GM12891 (cell line): ENCODE data around the gene SMAD9.

Experiments
- PAX5 ChIP-seq: IDR thresholded peaks from 2 replicates; pipeline ENCODE4 v1.6.1; 2011; ENCODE audit warnings: low read length, moderate library complexity, mild to moderate bottlenecking; ENCODE audit not compliant: insufficient read depth, severe bottlenecking
- POLR2A ChIP-seq: IDR thresholded peaks from 2 replicates; pipeline ENCODE4 v1.6.1; 2011; ENCODE audit warnings: low read depth, low read length, control low read depth
- POLR2AphosphoS5 ChIP-seq: IDR thresholded peaks from 2 replicates; pipeline ENCODE4 v1.6.1; 2011; ENCODE audit warnings: low read depth, low read length, control low read depth
- POU2F2 ChIP-seq: IDR thresholded peaks from 2 replicates; pipeline ENCODE4 v1.6.1; 2011; ENCODE audit warnings: low read depth, mild to moderate bottlenecking, control low read depth, low read length, moderate library complexity
- SPI1 ChIP-seq: IDR thresholded peaks from 2 replicates; pipeline ENCODE4 v1.6.1; 2011; ENCODE audit warnings: low read depth, low read length, control low read depth
- TAF1 ChIP-seq: IDR thresholded peaks from 2 replicates; pipeline ENCODE4 v1.6.1; 2011; ENCODE audit warnings: low read depth, low read length, control low read depth

- no peak for TF ChIP-seq POLR2AphosphoS5
- TF ChIP-seq POLR2A = no peak
- no peak for TF ChIP-seq TAF1
- no peak for TF ChIP-seq PAX5
- no peak for TF ChIP-seq SPI1
- no peak for TF ChIP-seq POU2F2
Observed at GRCh38 chr13:36858290-36858689, 61.7 kb downstream of the SMAD9 start.
